Measurements from ENCODE around the gene SFXN3. TPM values are rescaled to one million over a fixed set of nuclear protein-coding genes. Genes with fewer than 3 reads are reported as not detected.

The SFXN3 gene
- polyA plus RNA-seq, 1 experiment: 125 TPM

GRCh38 chr10:101080933-101081931 lies 50.2 kb downstream of the SFXN3 start:
- H3K27me3 ChIP-seq (ENCODE audit: control insufficient read depth, insufficient read depth, low read length): peaks cover 19% of the 10 kb centered on the region

GRCh38 chr10:101085846-101086245 lies 54.8 kb downstream of the SFXN3 start:
- no peak for DNase-seq (ENCODE audit: low read depth)
- CTCF ChIA-PET: interaction anchor here (1.0 to 9.1 kb wide), 4 partner anchors 9 to 56 kb away, joined by 4 to 70 read pairs (median 6); no protein-coding TSS in a partner anchor
- TF ChIP-seq CTCF (IDR thresholded peaks at IDR 0.05; ENCODE audit: insufficient read depth, low read depth, low read length): no peak
- H3K27me3 ChIP-seq (ENCODE audit: control insufficient read depth, insufficient read depth, low read length): peaks cover 41% of the 10 kb centered on the region
- POLR2A ChIA-PET: no interaction called here
- H3K36me3 ChIP-seq (ENCODE audit: control insufficient read depth, insufficient read depth, low read length): no peaks in the 10 kb centered on the region
- H3K4me3 ChIP-seq (ENCODE audit: low read depth, low read length): no peak overlapping the region

More at GRCh38 chr10:101080933-101081931, 50.2 kb downstream of the SFXN3 start:
- CTCF ChIA-PET: interaction anchor here (0.6 to 9.1 kb wide), 4 partner anchors 14 to 86 kb away, joined by 3 to 70 read pairs (median 8); no protein-coding TSS in a partner anchor
- DNase-seq (ENCODE audit: low read depth): no peak
- no peak for TF ChIP-seq CTCF (IDR thresholded peaks at IDR 0.05; ENCODE audit: insufficient read depth, low read depth, low read length)
- POLR2A ChIA-PET: no interaction called here
- Histone ChIP-seq H3K36me3 (ENCODE audit: control insufficient read depth, insufficient read depth, low read length) (no peaks in the 10 kb centered on the region), H3K4me3 (ENCODE audit: low read depth, low read length) (no peak overlapping the region)

- POLR2A ChIA-PET: no interaction called here
- CTCF ChIA-PET: interaction anchor here (1.0 to 9.1 kb wide), 3 partner anchors 8 to 55 kb away, joined by 3 to 70 read pairs (median 13); no protein-coding TSS in a partner anchor
- H3K27me3 ChIP-seq (ENCODE audit: control insufficient read depth, insufficient read depth, low read length): peaks cover 41% of the 10 kb centered on the region
Observed at GRCh38 chr10:101087376-101087775, 56.3 kb downstream of the SFXN3 start.

GRCh38 chr10:101087965-101088364 lies 56.9 kb downstream of the SFXN3 start:
- no peak for DNase-seq (ENCODE audit: low read depth)
- ChIA-PET POLR2A (no interaction called here), CTCF (interaction anchor here (0.9 to 9.1 kb wide), 3 partner anchors 7 to 54 kb away, joined by 3 to 70 read pairs (median 13); no protein-coding TSS in a partner anchor)
- peaks cover 39% of the 10 kb centered on the region for H3K27me3 ChIP-seq (ENCODE audit: control insufficient read depth, insufficient read depth, low read length)
- H3K4me3 ChIP-seq (ENCODE audit: low read depth, low read length): no peak overlapping the region
- no peaks in the 10 kb centered on the region for H3K36me3 ChIP-seq (ENCODE audit: control insufficient read depth, insufficient read depth, low read length)
- TF ChIP-seq CTCF (IDR thresholded peaks at IDR 0.05; ENCODE audit: insufficient read depth, low read depth, low read length): no peak

More at GRCh38 chr10:101087376-101087775, 56.3 kb downstream of the SFXN3 start:
- Histone ChIP-seq H3K4me3 (ENCODE audit: low read depth, low read length) (no peak overlapping the region), H3K36me3 (ENCODE audit: control insufficient read depth, insufficient read depth, low read length) (no peaks in the 10 kb centered on the region)
- no peak for TF ChIP-seq CTCF (IDR thresholded peaks at IDR 0.05; ENCODE audit: insufficient read depth, low read depth, low read length)
- no peak for DNase-seq (ENCODE audit: low read depth)

Data from BJ (cell line).